ENCODE results near the gene PPIL4. TPM values are rescaled to one million over a fixed set of nuclear protein-coding genes. Genes with fewer than 3 reads are reported as not detected.

PPIL4 gene
- total RNA-seq, 2 experiments from 2014 or later, result 21.6 to 36.3 TPM

GRCh38 chr6:149566410-149567193, 20.8 kb upstream of the PPIL4 start:
- peak overlapping the region; percentile 97 for H3K4me3 ChIP-seq (ENCODE audit: low read depth, low read length, poor library complexity, severe bottlenecking)
- peak overlapping the region; percentile 87 for H2AFZ ChIP-seq (ENCODE audit: low read length)
- intact Hi-C loops (cut with micrococcal nuclease; ENCODE audit: unreplicated experiment), result loop anchor here (1.0 to 10.0 kb wide), 5 partner anchors 85 to 358 kb away; partner anchors contain the start of gene RAET1G
- no peaks in the 10 kb centered on the region for H3K9me3 ChIP-seq (ENCODE audit: low read length)
- peak overlapping the region; percentile 79 for H3K27ac ChIP-seq (ENCODE audit: low read depth, low read length, poor library complexity, severe bottlenecking)
- H3K79me2 ChIP-seq (ENCODE audit: insufficient read depth, low read depth, low read length), result peaks cover 45% of the 10 kb centered on the region
- TF ChIP-seq EZH2phosphoT487 (IDR thresholded peaks at IDR 0.05; ENCODE audit: borderline replicate concordance, low read depth, low read length) (no peak), CTCF (conservative IDR thresholded peaks at IDR 0.05; ENCODE audit: low read length) (no peak)
- H3K4me1 ChIP-seq (ENCODE audit: insufficient read depth, low read length, poor library complexity, severe bottlenecking), result peaks cover 30% of the 10 kb centered on the region
- H3K4me2 ChIP-seq (ENCODE audit: low read length), result peak overlapping the region; percentile 84
- peak; percentile 71 for DNase-seq (ENCODE audit: low spot score)
- H3K36me3 ChIP-seq (ENCODE audit: insufficient read depth, low read length), result no peaks in the 10 kb centered on the region
- no peaks in the 10 kb centered on the region for H3K9me2 ChIP-seq (ENCODE audit: insufficient read depth, low read length)
- 0 out of 2 replicates have a peak, but pooled peaks cover 14% of the 10 kb centered on the region for H4K20me1 ChIP-seq (ENCODE audit: insufficient read depth, low read length)
- POLR2A ChIA-PET, result interaction anchor here (0.6 to 1.4 kb wide), 2 partner anchors 18 to 151 kb away, joined by 3 to 4 read pairs; partner anchors contain the start of gene LATS1
- BruUV-seq (replicated peaks), result no TSS peak
- CTCF ChIA-PET (ENCODE audit: unreplicated experiment), result no interaction called here

GRCh38 chr6:149565527-149566409, 19.9 kb upstream of the PPIL4 start, which contains the start of gene GINM1:
Gene GINM1, plus strand, starts transcription at chr6:149566375. Its CDS starts 40 bp downstream, at chr6:149566415.
- intact Hi-C loops (cut with micrococcal nuclease; ENCODE audit: unreplicated experiment), result loop anchor here (1.0 to 10.0 kb wide), 7 partner anchors 19 to 359 kb away; partner anchors contain the start of genes KATNA1, PPIL4 and RAET1G
- peaks cover 38% of the 10 kb centered on the region for H3K79me2 ChIP-seq (ENCODE audit: insufficient read depth, low read depth, low read length)
- TF ChIP-seq CTCF (conservative IDR thresholded peaks at IDR 0.05; ENCODE audit: low read length), result peak; percentile 94
- no peak for TF ChIP-seq EZH2phosphoT487 (IDR thresholded peaks at IDR 0.05; ENCODE audit: borderline replicate concordance, low read depth, low read length)
- peak within 1 kb of the TSS; percentile 89 for H3K4me2 ChIP-seq (ENCODE audit: low read length)
- peaks cover 30% of the 10 kb centered on the region for H3K4me1 ChIP-seq (ENCODE audit: insufficient read depth, low read length, poor library complexity, severe bottlenecking)
- DNase-seq (ENCODE audit: low spot score), result peak; percentile 96
- no peaks in the 10 kb centered on the region for H3K9me3 ChIP-seq (ENCODE audit: low read length)
- POLR2A ChIA-PET, result interaction anchor here (0.6 to 2.0 kb wide), 11 partner anchors 17 to 711 kb away, joined by 3 to 7 read pairs (median 4); partner anchors contain the start of gene LATS1
- peak within 1 kb of the TSS; percentile 98 for H2AFZ ChIP-seq (ENCODE audit: low read length)
- H3K36me3 ChIP-seq (ENCODE audit: insufficient read depth, low read length), result no peaks in the 10 kb centered on the region
- H3K9me2 ChIP-seq (ENCODE audit: insufficient read depth, low read length), result no peaks in the 10 kb centered on the region
- peak within 1 kb of the TSS; percentile 79 for H3K27ac ChIP-seq (ENCODE audit: low read depth, low read length, poor library complexity, severe bottlenecking)
- BruUV-seq (replicated peaks), result no TSS peak
- H4K20me1 ChIP-seq (ENCODE audit: insufficient read depth, low read length), result 0 out of 2 replicates have a peak, but pooled peaks cover 13% of the 10 kb centered on the region
- peak within 1 kb of the TSS; percentile 97 for H3K4me3 ChIP-seq (ENCODE audit: low read depth, low read length, poor library complexity, severe bottlenecking)
- CTCF ChIA-PET (ENCODE audit: unreplicated experiment), result interaction anchor here (1.0 kb wide), 1 partner anchor 20 kb away, joined by 4 read pairs; the partner anchor contains the start of gene PPIL4

All from OCI-LY7 (cell line).